Measurements from ENCODE around the gene MATR3. TPM values are rescaled to one million over a fixed set of nuclear protein-coding genes. Genes with fewer than 3 reads are reported as not detected.

MATR3 gene
- 100 to 1,000 TPM; 125 to 264 (median 158) TPM for total RNA-seq

DNA sequence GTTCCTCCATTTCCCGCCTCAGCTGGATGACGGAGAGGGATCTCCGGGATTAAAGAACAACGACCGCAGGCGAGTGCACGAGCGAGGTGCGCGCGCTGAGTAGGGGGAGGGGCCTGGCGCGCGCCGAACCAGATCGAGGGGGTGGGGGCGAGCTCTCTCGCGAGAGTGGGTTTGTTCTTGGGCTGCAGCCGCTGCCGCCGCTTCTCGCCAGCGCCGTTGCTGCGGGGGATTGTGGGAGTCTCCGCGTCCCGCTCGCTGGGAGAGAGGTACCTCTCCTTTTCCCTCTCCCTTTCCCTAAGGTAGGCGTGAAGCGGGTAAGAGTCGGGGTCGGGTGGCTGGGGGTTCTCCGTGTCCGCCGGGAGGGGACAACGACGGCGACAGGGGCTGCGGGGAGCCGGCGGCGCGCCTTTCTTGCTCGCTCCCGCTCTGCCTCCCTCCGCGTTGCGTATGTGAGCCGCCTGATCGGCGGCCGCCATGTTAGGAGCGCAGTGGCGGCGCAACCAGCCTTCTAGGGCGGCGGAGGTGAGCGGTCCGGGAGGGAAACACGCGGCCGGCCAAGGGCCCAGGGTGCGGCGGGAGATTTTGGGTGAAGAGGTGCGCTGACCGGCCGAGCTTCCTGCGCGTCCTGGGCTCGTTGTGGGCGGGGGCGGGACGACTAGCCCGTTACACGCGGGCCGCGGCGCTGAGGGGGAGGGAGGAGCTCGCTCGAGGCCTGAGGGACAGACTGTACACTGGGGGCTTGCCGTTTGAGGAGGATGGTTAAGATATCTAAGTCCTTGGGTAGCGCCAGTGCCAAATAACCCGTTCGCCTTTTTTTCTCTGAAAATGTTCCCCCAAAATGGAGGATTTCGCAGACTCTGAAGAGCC is at the start of gene MATR3:
TSS of gene MATR3 (plus strand) at position 234 of the 867 bp plus-strand sequence. CDS start 13,676 bp downstream, outside the sequence.
- no peaks in the 10 kb centered on the region for H3K36me3 ChIP-seq
- H3K4me1 ChIP-seq = peaks cover 38 to 46% (median 41%) of the 10 kb centered on the region in 4 donors
- WGBS, 2 donors = 0% methylated on average over 4 to 78 of the region's 88 CpGs
- peak; percentile 97 for ATAC-seq (ENCODE audit: low FRiP score in 2 of 2)
- no peaks in the 10 kb centered on the region for H3K9me3 ChIP-seq
- TF ChIP-seq CTCF (IDR thresholded peaks at IDR 0.05) (no peak), POLR2AphosphoS5 (IDR thresholded peaks at IDR 0.05) (peak; percentile 98), EP300 (IDR thresholded peaks at IDR 0.05) (peak in 1 of 4 donors; percentile 64), POLR2A (IDR thresholded peaks at IDR 0.05) (peak; percentile 92 to 99 (median 98))
- H3K27me3 ChIP-seq = no peaks in the 10 kb centered on the region
- H3K4me3 ChIP-seq = peak within 1 kb of the TSS; percentile 62 to 94 (median 83)
- H3K27ac ChIP-seq = peak within 1 kb of the TSS; percentile 98 to 100 (median 100)
- peak; percentile 96 to 98 for DNase-seq

DNA sequence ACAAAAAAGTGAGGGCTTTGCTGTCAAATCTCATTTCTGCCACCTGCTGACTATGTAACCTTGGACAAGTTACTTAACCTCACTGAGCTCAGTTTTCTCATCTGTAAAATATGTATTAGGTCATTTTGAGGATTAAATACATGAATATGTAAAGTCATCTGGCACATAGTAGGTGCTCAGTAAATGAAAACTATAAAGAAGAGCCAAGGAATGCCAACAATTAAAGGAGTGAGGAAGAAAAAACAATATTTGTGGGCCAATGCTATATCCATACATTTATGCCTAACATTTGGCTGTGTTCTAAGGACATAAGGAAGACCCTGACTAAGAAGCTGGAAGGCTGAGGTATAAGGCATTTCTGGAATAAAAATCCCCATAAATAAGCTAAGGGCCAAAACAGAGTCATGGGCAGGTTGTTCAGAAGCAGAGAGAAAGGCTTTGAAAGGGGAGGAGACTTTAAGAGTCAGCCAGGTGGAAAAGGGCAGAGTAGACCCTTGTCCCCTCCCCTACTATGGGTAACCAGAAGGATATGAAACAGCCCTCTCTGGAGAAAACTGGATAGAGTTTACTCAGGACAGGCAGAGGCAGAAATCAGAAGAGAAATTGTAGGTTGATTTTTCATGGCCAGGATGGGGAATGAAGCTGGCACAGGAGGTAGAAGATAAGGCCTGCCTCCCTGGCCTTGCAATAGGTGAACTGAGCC is 47.8 kb upstream of the MATR3 start:
- ATAC-seq (ENCODE audit: low FRiP score in 2 of 2) (no peak), DNase-seq (no peak)
- Histone ChIP-seq H3K4me3 (no peak overlapping the region), H3K36me3 (no peaks in the 10 kb centered on the region), H3K9me3 (no peaks in the 10 kb centered on the region), H3K27ac (no peak overlapping the region), H3K27me3 (no peaks in the 10 kb centered on the region), H3K4me1 (peaks cover 0 to 11% (median 0%) of the 10 kb centered on the region in 4 donors)
- no peak for TF ChIP-seq POLR2AphosphoS5 (IDR thresholded peaks at IDR 0.05)

- no peak for TF ChIP-seq POLR2AphosphoS5 (IDR thresholded peaks at IDR 0.05)
- TF ChIP-seq POLR2A (IDR thresholded peaks at IDR 0.05) = no peak
- no peak for TF ChIP-seq EP300 (IDR thresholded peaks at IDR 0.05)
- TF ChIP-seq CTCF (IDR thresholded peaks at IDR 0.05) = no peak
- DNase-seq = peak in 1 of 2 donors; percentile 52
- Histone ChIP-seq H3K4me3 (no peak overlapping the region), H3K27me3 (no peaks in the 10 kb centered on the region), H3K36me3 (no peaks in the 10 kb centered on the region), H3K27ac (no peak overlapping the region), H3K4me1 (peaks cover 0 to 14% (median 0%) of the 10 kb centered on the region in 4 donors), H3K9me3 (no peaks in the 10 kb centered on the region)
- ATAC-seq (ENCODE audit: low FRiP score in 2 of 2) = peak in 1 of 2 donors; percentile 66
- WGBS, 2 donors = 18 to 20% methylated on average over 4 of the region's 4 CpGs
Observed at GRCh38 chr5:139246394-139246793, 47.1 kb upstream of the MATR3 start.

GRCh38 chr5:139248826-139249453 is 44.6 kb upstream of the MATR3 start:
- WGBS, 2 donors = 96 to 99% methylated on average over 3 of the region's 3 CpGs
- ATAC-seq (ENCODE audit: low FRiP score in 2 of 2) (no peak), DNase-seq (no peak)
- peaks cover 0 to 14% (median 0%) of the 10 kb centered on the region in 4 donors for H3K4me1 ChIP-seq
- no peak overlapping the region for H3K4me3 ChIP-seq
- H3K27ac ChIP-seq = no peak overlapping the region
- H3K9me3 ChIP-seq = no peaks in the 10 kb centered on the region
- no peaks in the 10 kb centered on the region for H3K36me3 ChIP-seq
- H3K27me3 ChIP-seq = no peaks in the 10 kb centered on the region
- TF ChIP-seq CTCF (IDR thresholded peaks at IDR 0.05) (no peak), EP300 (IDR thresholded peaks at IDR 0.05) (no peak)

DNA sequence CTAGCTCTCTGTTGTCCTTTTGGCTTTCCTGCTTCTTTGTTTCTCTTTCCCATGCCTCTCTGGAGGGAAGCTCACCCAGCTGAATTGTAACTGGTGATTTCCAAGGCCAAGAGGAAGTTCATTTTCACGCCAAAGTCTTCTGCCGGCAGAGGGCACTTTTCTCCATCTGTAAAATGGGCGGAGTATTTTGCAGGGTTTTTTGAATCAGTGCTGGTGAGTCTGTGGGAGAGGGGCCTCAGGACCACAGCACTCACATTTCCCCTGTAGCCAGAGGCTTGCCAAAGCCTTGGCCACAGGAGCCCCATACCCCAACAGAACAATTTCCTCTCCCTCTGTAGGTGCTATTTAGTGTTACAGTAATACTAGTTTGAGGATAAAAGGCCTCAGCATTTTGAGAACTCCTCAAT is 42.3 kb upstream of the MATR3 start:
- DNase-seq = no peak
- no peak overlapping the region for H3K27ac ChIP-seq
- ATAC-seq (ENCODE audit: low FRiP score in 2 of 2) = no peak
- 47 to 60% methylated on average over 3 of the region's 3 CpGs for WGBS, 2 donors
- H3K9me3 ChIP-seq = no peaks in the 10 kb centered on the region
- H3K36me3 ChIP-seq = no peaks in the 10 kb centered on the region
- peaks cover 0 to 8% (median 0%) of the 10 kb centered on the region in 4 donors for H3K4me1 ChIP-seq
- H3K4me3 ChIP-seq = no peak overlapping the region
- TF ChIP-seq POLR2AphosphoS5 (IDR thresholded peaks at IDR 0.05) (no peak), CTCF (IDR thresholded peaks at IDR 0.05) (peak in 1 of 6 experiments; percentile 18)
- H3K27me3 ChIP-seq = no peaks in the 10 kb centered on the region
